Germinal center (tissue), 1 donor: ENCODE measurements around the gene TNS1.

Source experiments
- DNase-seq: peaks from one replicate; pipeline ENCODE4 v3.0.0; 2012; ENCODE audit warnings: mixed read lengths, low spot score

Gene TNS1

GRCh38 chr2:217870528-217871011, 132.2 kb downstream of the TNS1 start:
- DNase-seq, result no peak

- no peak for DNase-seq
Observed at GRCh38 chr2:217868911-217869334, 133.9 kb downstream of the TNS1 start.

GRCh38 chr2:217868265-217868892, 134.4 kb downstream of the TNS1 start:
- DNase-seq, result no peak

GRCh38 chr2:217866457-217866856, 136.3 kb downstream of the TNS1 start:
- DNase-seq, result no peak

- peak; percentile 69 for DNase-seq
Observed at GRCh38 chr2:217864963-217865772, 137.6 kb downstream of the TNS1 start.

- DNase-seq, result no peak
Observed at GRCh38 chr2:217863883-217864282, 138.9 kb downstream of the TNS1 start.

- no peak for DNase-seq
Observed at GRCh38 chr2:217861334-217861877, 141.4 kb downstream of the TNS1 start.

- DNase-seq, result no peak
Observed at GRCh38 chr2:217859926-217860325, 142.9 kb downstream of the TNS1 start.

GRCh38 chr2:217858519-217859491, 144.0 kb downstream of the TNS1 start:
- DNase-seq, result no peak

- no peak for DNase-seq
Observed at GRCh38 chr2:217857624-217858506, 144.9 kb downstream of the TNS1 start.

- DNase-seq, result no peak
Observed at GRCh38 chr2:217856871-217857270, 145.9 kb downstream of the TNS1 start.

GRCh38 chr2:217856159-217856558, 146.6 kb downstream of the TNS1 start:
- DNase-seq, result no peak

- no peak for DNase-seq
Observed at GRCh38 chr2:217854684-217855420, 147.9 kb downstream of the TNS1 start.

GRCh38 chr2:217853961-217854360, 148.8 kb downstream of the TNS1 start:
- no peak for DNase-seq

- DNase-seq, result no peak
Observed at GRCh38 chr2:217853301-217853881, 149.4 kb downstream of the TNS1 start.

- DNase-seq, result no peak
Observed at GRCh38 chr2:217852555-217853211, 150.1 kb downstream of the TNS1 start.

GRCh38 chr2:217851191-217852020, 151.4 kb downstream of the TNS1 start:
- DNase-seq, result no peak
